IPS-18a (cell line): ENCODE results near the gene SATB2.

Source experiments
- H3K27ac ChIP-seq: one replicate; pipeline ENCODE4 v1.5.1; 2013; ENCODE audit warnings: low read length
- H3K27me3 ChIP-seq: one replicate; pipeline ENCODE4 v1.6.1; 2013; ENCODE audit warnings: mild to moderate bottlenecking, low read length; ENCODE audit not compliant: control insufficient read depth, insufficient read depth
- H3K36me3 ChIP-seq: one replicate; pipeline ENCODE4 v1.6.1; 2013; ENCODE audit warnings: low read depth, low read length; ENCODE audit not compliant: control insufficient read depth
- H3K4me1 ChIP-seq: one replicate; pipeline ENCODE4 v1.6.1; 2013; ENCODE audit warnings: low read depth, low read length; ENCODE audit not compliant: control insufficient read depth
- H3K4me3 ChIP-seq: one replicate; pipeline ENCODE4 v1.5.1; 2013; ENCODE audit warnings: low read length
- H3K9ac ChIP-seq: one replicate; pipeline ENCODE4 v1.6.1; 2013; ENCODE audit warnings: mild to moderate bottlenecking, low read length, moderate library complexity
- H3K9me3 ChIP-seq: one replicate; pipeline ENCODE4 v1.6.1; 2013; ENCODE audit warnings: low read depth, low read length; ENCODE audit not compliant: control insufficient read depth

SATB2 gene

DNA sequence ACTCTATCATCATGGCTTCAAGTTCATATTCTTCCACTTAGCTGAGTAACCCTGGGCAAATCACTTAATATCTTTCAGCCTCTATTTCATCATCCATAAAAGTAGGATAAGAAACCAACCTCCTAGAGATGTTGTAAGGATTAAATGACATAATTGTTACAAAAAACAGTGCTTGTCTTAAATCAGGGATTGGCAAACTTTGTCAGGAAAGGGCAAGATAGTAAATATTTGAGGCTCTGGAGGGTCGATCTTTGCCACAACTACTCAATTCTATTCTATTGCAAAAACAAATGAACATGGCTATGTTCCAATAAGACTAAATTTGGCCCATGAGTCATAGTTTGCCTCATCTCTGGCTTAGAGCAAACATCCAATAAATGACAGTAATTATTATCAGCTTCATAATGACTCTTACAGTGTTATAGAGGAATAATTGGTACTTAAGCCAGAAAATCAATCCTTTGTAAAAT lies 184.7 kb downstream of the SATB2 start:
- Histone ChIP-seq H3K36me3 (no peaks in the 10 kb centered on the region), H3K27ac (no peak overlapping the region), H3K4me1 (peaks cover 13% of the 10 kb centered on the region)

DNA sequence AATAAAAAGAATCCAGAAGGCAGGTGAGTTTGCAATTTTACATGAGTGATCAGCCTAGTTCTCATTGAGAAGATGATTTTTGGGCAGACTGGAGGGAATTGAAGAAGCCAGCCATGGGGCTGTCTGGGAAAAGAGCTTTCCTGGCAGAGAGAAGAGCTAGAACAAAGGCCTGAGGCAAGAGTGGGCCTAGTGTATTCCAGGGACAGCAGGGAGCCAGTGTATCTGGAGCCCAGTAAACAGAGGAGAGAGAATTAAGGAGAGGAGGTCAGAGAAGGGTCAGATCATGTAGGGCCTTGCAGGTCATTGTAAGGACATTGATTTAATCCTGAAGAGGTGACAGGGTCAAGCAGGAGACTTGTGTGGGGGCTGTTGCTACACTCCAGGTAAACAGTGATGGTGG lies 195.8 kb downstream of the SATB2 start:
- Histone ChIP-seq H3K27ac (no peak overlapping the region), H3K9me3 (peaks cover 4% of the 10 kb centered on the region), H3K27me3 (no peaks in the 10 kb centered on the region), H3K4me1 (no peaks in the 10 kb centered on the region), H3K9ac (no peak overlapping the region), H3K4me3 (no peak overlapping the region), H3K36me3 (no peaks in the 10 kb centered on the region)

More for the DNA sequence above, 184.7 kb downstream of the SATB2 start:
- no peaks in the 10 kb centered on the region for H3K27me3 ChIP-seq
- H3K4me3 ChIP-seq, result no peak overlapping the region
- H3K9ac ChIP-seq, result no peak overlapping the region
- H3K9me3 ChIP-seq, result no peaks in the 10 kb centered on the region

DNA sequence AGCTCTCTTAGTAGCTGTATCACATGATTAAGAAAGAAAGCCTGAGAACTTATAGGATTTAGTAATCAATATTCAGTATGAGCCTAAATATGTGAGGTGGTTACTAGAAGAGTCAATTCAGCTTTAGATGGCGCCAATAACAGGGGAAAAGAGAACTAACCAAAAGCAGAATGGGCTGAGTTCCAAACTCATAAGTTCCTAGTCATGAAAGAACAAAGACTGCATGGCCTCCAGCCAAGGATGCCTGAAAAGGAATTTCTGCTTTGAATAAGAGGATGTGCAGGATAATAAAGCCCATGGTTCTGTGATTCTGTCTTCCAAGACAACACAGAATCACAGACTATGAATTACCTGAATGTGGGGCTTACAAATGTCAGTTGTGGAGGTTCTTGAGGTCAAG lies 196.5 kb downstream of the SATB2 start:
- H3K27me3 ChIP-seq, result no peaks in the 10 kb centered on the region
- no peak overlapping the region for H3K27ac ChIP-seq
- no peaks in the 10 kb centered on the region for H3K36me3 ChIP-seq
- no peak overlapping the region for H3K4me3 ChIP-seq
- H3K9ac ChIP-seq, result no peak overlapping the region
- no peaks in the 10 kb centered on the region for H3K4me1 ChIP-seq
- peaks cover 4% of the 10 kb centered on the region for H3K9me3 ChIP-seq

DNA sequence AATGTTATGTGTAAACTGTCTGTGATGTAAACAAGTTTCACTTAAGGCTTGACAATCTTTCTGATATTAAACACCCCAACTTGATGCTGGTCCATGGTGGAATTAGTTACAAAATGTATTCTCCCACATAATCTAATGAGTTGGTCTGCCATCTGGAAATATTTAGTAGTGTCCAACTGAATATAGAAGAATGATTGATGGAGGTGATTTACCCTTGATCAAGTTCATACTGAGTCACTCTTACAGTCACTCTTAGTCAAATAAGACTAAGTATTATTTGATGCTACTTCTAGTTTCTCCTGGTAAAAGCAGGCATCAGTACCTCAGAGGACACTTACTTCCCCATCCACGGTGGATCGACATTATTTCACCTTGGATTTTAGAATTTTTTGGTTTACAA lies 198.1 kb downstream of the SATB2 start:
- Histone ChIP-seq H3K4me3 (no peak overlapping the region), H3K27me3 (no peaks in the 10 kb centered on the region), H3K9me3 (peaks cover 4% of the 10 kb centered on the region), H3K27ac (no peak overlapping the region), H3K36me3 (no peaks in the 10 kb centered on the region), H3K4me1 (no peaks in the 10 kb centered on the region), H3K9ac (no peak overlapping the region)

DNA sequence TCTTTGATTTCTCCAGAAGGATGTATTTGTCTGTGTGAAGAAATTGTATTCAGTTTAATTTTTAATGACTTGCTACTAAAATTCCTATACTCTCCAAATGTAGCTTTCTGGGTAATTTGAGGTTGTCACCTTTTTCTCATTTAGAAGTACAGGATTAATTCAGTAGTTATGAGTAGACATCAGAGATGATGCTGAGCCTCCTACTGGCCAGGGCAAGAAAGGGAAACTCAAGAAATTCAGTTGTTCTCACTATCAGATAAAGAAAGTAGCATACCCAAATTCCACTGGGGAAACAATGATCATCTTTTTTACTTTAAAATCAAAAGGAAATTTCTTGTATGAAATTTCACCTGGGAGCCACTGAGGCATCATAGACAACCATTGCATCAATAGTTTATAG lies 199.4 kb downstream of the SATB2 start:
- H3K27me3 ChIP-seq, result no peaks in the 10 kb centered on the region
- no peak overlapping the region for H3K27ac ChIP-seq
- no peak overlapping the region for H3K9ac ChIP-seq
- no peak overlapping the region for H3K4me3 ChIP-seq
- no peaks in the 10 kb centered on the region for H3K36me3 ChIP-seq
- H3K9me3 ChIP-seq, result no peaks in the 10 kb centered on the region
- no peaks in the 10 kb centered on the region for H3K4me1 ChIP-seq

DNA sequence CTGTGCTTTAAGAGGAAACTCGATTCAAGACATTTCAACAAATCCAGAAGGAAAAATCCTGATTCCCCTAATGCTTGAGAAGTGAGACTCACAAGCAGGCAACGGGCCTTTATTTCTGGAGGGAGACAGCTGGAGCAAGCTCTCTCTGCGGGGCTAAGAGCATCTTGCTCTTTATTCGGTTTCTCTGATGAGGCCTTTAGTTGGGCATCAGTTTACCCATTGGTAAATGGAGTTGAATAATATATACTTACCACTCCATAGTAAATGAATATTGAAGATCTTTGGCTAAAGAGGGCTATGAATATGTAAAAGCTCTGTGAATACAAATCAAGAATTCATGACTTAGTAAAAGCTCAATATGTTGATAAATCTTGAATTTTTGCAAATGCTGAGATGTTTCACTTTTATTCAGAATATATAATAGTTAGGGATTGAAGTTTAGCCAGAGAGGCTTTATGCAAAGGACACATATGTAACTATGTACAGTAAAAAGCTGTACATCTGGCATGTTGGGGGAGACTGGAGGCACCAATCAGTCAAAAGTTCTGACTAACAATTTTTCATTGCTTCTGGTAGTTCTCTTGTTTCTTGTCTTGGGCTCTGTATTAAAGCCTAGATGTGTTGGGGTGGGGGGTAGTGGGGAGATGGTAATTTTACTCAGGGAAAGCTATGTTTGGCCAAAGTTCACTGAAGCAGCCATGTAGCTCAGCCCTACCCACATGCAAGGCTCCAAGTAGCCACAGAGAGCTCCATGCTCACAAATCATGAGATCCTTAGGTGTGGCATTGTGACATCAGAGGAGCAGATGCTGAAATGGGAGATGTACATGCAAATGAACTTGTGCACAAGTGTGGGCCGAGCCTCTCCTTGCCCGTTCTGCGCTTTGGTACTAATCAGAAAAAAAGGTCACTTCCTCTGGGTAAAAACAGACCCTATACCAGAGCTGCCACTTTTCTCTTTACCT lies 200.2 kb downstream of the SATB2 start:
- H3K9me3 ChIP-seq, result no peaks in the 10 kb centered on the region
- H3K4me3 ChIP-seq, result no peak overlapping the region
- no peak overlapping the region for H3K9ac ChIP-seq
- H3K27me3 ChIP-seq, result no peaks in the 10 kb centered on the region
- no peaks in the 10 kb centered on the region for H3K36me3 ChIP-seq
- no peak overlapping the region for H3K27ac ChIP-seq
- H3K4me1 ChIP-seq, result no peaks in the 10 kb centered on the region

DNA sequence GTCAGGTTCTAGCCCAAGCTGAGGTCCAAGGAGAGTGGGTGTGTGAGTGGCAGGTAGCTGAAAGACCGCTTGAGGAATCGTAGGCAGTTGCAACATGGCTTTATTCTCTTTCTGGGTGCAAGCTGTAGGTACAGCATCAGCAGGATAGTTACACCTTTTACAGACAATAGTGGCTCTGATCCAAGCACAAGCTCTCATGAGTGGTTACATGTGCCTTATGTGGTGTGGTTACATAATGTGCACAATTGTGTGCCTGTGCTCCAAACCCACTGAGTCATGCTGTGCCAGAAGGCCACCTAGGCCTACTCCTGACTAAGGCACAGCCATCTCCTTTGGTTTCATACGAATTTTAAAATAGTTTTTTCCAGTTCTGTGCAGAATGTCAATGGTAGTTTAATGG lies 227.6 kb downstream of the SATB2 start:
- no peak overlapping the region for H3K4me3 ChIP-seq
- no peaks in the 10 kb centered on the region for H3K27me3 ChIP-seq
- no peak overlapping the region for H3K9ac ChIP-seq
- no peaks in the 10 kb centered on the region for H3K9me3 ChIP-seq
- no peak overlapping the region for H3K27ac ChIP-seq
- no peaks in the 10 kb centered on the region for H3K36me3 ChIP-seq
- H3K4me1 ChIP-seq, result no peaks in the 10 kb centered on the region

DNA sequence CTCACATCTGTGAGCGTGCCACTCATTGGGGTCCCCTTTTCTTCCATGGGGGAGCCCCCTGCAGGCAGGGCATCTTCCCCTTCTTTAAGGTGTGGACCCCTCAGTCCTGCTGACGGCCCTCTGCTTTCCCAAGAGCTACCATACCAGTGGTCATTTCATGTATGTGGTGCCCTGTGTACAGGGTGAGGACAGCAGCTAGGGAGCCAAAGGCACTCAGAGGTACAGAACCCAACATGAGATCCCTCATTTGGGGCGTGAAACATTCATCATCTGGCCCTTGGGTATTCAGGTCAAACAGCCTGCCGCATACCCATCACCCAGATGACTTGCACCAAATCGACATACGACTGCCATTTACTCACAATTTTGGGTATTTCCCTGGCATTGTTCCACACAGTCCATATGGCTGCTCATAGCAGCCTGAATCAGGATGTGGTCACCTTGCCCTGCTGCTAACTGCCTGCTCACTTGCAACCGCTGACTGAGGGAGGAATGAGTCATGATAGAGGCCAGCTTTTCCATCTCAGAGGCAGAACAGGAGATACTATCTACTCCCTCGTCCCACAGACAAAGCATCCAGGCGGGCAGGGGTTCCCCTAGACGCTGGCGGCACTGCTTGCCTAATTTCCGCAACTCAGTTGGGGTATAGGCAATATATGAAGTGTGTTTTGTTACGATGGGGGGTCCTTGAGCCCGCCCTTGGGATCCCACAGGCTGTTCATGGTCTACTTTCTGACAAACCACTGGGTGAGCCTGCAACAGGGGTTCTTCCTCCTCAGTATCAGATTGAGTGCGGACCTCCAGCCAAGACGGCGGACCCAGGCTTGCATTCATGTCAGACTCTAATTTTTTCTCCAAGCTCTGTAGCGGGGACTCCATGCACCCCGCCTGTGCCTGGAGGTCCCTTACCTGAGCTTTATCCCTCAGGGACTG lies 228.6 kb downstream of the SATB2 start:
- no peak overlapping the region for H3K9ac ChIP-seq
- H3K27me3 ChIP-seq, result no peaks in the 10 kb centered on the region
- H3K36me3 ChIP-seq, result no peaks in the 10 kb centered on the region
- H3K4me1 ChIP-seq, result no peaks in the 10 kb centered on the region
- no peak overlapping the region for H3K4me3 ChIP-seq
- no peak overlapping the region for H3K27ac ChIP-seq
- H3K9me3 ChIP-seq, result no peaks in the 10 kb centered on the region

DNA sequence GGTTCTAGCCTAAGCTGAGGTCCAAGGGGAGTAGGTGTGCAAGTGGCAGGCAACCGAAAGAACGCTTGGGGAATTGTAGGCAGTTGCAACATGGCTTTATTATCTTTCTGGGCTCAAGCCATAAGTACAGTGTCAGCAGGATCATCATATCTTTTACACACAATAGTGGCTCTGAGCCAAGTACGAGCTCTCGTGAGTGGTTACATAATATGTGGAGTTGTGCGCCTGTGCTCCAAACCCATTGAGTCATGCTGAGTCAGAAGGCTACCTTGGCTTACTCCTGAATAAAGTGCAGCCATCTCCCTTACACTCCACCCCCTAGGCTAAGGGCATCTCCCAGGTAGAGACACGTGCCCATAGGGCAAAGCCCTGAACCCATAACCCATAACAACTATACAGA lies 233.9 kb downstream of the SATB2 start:
- H3K4me3 ChIP-seq, result no peak overlapping the region
- no peaks in the 10 kb centered on the region for H3K4me1 ChIP-seq
- no peaks in the 10 kb centered on the region for H3K36me3 ChIP-seq
- no peaks in the 10 kb centered on the region for H3K9me3 ChIP-seq
- H3K27ac ChIP-seq, result no peak overlapping the region
- H3K9ac ChIP-seq, result no peak overlapping the region
- no peaks in the 10 kb centered on the region for H3K27me3 ChIP-seq

DNA sequence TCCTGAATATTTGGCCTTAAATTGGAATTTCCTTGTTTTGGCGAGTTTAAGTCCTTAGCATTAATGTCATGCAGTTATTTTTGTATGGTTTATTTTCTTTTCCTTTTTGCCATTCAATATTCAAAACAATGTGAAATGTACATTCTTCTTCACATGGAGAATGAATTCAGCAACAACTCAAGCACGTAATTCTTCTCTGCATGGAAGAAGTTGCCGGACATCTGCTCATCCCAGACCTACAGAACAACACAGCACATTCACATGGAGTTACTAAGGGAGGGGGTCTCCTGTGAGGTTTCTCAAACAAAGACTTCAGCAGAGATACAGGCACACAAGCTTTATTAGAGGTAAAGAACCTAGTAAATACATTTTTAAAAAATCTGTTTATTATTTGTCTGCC lies 236.8 kb downstream of the SATB2 start:
- Histone ChIP-seq H3K9ac (no peak overlapping the region), H3K4me3 (no peak overlapping the region), H3K36me3 (no peaks in the 10 kb centered on the region), H3K27ac (no peak overlapping the region), H3K9me3 (no peaks in the 10 kb centered on the region), H3K27me3 (no peaks in the 10 kb centered on the region), H3K4me1 (no peaks in the 10 kb centered on the region)

DNA sequence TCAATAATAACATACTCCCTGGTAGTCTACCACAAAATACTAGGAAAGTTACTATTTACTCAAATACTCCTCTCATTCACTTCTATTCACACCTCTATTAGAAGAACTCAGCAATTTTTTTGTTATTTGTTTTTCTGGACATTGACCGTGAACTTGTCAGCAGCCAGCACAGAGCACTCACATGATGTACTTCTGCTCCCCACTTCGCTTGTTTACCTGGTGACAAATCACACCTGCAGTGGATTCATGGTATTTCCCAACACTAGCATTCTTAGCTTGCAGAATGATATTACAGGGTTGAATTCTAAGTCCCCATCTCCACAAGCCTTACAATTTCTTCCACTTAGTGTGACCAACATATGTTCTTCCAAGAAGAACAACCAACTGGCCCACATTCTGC lies 238.2 kb downstream of the SATB2 start:
- Histone ChIP-seq H3K36me3 (no peaks in the 10 kb centered on the region), H3K9ac (no peak overlapping the region), H3K4me3 (no peak overlapping the region), H3K27ac (no peak overlapping the region), H3K27me3 (no peaks in the 10 kb centered on the region), H3K9me3 (no peaks in the 10 kb centered on the region), H3K4me1 (no peaks in the 10 kb centered on the region)
